GM18870 (cell line): ENCODE results near the gene GLIPR1.
"Not testable (repeated sequence)": the region's sequence is repeated elsewhere in the genome, so short reads cannot be mapped to it uniquely, and the experiment has no call there.

Experiments
- ATAC-seq: cut with Tn5 transposase; IDR thresholded peaks from one replicate; pipeline ENCODE4 v1.9.1; 2021; ENCODE audit warnings: moderate library complexity; ENCODE audit not compliant: unreplicated experiment

GLIPR1 gene

GRCh38 chr12:75480469-75480949 is at the start of gene GLIPR1:
GLIPR1 (plus strand) TSS chr12:75480755; CDS start chr12:75480881, 126 bp downstream.
- peak; percentile 91 for ATAC-seq

GRCh38 chr12:75432924-75433323 is 47.6 kb upstream of the GLIPR1 start:
- ATAC-seq = no peak

DNA sequence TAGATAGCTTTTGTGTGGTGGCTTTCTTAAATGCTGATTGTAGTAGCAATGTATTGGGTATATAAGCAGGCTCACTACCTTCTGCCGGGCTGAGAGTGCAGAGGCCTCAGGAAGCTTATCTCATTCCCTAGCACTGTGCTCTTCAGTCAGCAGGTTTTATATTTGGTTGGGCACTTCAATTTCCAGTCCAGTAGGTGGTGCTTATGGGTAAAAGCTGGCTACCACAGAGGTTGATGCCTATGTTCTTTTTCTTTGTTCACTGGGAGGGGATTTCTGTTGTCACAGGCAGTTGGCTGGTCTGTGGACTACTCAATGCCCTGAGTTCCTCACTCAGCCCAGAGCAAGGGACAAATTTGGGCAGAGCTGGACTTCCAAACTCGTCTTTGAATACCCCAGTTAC is 43.0 kb upstream of the GLIPR1 start:
- no peak for ATAC-seq

- ATAC-seq = no peak
These were observed 42.3 kb upstream of the GLIPR1 start for GRCh38 chr12:75438059-75438754.

DNA sequence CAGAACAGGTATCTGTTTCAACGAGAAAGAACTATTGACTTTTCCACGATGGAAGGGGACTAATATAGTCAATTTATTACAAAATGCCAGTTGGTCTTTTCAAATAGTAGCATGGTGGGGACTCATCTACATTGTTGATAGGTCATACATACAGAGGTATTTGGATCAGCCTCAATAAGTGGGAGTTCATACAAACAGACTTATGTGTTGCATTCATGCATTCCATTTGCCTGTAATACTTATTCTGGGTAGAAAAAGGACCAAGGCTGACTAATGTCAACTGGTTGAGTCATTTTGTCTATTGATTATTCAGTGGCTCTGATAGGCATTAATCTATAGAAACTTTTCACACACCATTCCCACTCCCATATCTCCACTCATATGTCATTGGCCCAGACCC is 41.5 kb upstream of the GLIPR1 start:
- no peak for ATAC-seq

GRCh38 chr12:75439930-75440329 is 40.6 kb upstream of the GLIPR1 start:
- no peak for ATAC-seq

DNA sequence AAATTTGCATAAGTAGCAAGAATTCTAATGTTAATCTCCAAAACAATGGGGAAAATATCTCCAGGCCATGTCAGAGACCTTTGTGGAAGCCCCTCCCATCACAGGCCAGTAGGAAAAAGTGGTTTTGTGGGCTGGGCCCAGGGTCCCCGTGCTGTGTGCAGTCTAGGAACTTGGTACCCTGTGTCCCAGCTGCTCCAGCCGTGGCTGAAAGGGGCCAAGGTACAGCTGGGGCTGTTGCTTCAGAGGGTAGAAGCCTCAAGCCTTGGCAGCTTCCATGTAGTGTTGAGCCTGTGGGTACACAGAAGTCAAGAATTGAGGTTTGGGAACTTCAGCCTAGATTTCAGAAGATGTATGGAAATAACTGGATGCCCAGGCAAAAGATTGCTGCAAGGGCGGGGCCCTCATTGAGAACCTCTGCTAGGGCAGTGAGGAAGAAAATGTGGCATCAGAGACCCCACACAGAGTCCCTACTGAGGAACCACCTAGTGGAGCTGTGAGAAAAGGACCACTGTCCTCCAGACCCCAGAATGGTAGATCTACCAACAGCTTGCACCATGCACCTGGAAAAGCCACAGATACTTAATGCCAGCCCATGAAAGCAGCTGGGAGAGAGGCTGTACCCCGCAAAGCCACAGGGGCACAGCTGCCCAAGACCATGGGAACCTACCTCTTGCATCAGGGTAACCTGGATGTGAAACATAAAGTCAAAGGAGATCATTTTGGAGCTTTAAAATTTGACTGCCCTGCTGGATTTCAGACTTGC is 38.7 kb upstream of the GLIPR1 start:
- ATAC-seq = not testable (repeated sequence)

GRCh38 chr12:75442454-75442853 is 38.1 kb upstream of the GLIPR1 start:
- ATAC-seq = not testable (repeated sequence)

- ATAC-seq = no peak
These were observed 36.8 kb upstream of the GLIPR1 start for GRCh38 chr12:75443709-75444108.

DNA sequence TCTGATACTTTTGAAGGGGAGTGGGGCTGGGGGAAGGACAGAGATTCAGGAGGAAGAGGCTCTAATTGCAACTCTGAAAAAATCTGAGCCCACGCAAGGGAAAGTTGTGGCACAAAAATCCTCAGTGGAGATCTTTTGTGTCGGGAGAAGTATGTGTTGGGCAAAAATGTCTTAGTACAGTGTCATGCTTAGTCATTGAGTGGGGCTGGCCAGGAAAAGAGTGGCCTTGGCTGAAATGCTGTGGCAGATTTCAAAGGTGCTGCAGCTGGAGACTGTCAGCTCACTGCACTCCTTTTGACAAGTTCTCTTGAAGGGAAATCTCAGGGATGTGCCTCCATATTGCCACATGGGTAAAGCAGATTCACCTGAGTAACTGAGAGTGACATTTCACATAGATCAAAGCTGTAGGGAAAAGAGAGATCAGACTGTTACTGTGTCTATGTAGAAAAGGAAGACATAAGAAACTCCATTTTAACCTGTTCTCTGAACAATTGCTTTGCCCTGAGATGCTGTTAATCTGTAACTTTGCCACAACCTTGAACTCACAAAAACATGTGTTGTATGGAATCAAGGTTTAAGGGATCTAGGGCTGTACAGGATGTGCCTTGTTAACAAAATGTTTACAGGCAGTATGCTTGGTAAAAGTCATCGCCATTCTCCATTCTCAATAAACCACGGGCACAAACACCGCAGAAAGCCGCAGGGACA is 36.0 kb upstream of the GLIPR1 start:
- no peak for ATAC-seq

- ATAC-seq = not testable (repeated sequence)
These were observed 35.4 kb upstream of the GLIPR1 start for GRCh38 chr12:75445137-75445507.

DNA sequence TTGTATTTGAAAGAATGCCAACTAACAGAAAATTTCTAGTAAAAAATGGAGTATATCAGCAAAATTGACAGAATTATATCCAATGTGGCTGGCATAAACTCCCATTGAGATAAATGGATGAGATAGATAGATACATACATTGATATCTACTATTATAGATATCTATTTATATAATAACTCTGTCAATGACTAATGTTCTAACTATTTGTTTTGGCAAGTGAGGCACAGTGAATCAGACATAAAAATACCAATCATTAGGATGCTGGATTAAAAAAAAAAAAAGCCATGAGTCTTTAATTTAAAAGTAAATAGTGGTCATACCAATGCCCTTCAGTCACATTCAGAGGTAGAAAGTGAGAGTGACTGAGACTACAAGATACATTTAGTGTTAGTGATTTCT is 33.7 kb upstream of the GLIPR1 start:
- no peak for ATAC-seq

DNA sequence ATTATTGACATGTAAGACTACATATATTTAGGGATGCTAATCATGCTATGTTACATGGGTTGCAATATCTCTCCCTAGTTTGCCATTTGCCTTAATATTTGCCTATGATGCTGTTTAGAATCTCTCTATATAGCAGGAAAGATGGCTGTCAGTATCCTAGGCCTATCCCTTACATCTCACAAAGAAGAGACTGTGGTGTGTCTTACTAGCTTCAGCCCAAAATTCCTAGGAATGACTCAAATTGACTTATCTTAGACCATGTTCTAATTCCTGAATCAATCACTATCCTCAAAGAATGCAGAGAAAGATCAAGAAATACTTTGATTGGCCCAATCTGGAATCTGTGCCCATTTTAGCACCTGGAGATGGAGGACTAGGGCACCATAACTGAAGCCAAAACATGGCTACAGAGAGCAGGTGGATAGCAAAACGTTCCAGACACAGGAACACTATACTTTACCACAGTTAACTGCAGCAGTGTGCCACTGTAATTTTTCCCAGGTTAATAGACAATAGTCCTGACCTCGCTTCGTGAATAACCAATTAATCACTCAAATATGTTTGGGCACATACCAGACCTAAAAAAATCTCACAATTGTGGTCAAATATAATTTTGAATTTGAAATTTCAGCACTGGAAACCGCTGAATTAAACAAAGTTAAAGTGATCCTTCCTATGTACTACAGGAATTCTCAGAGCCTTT is 32.7 kb upstream of the GLIPR1 start:
- ATAC-seq = no peak

- no peak for ATAC-seq
These were observed 27.8 kb upstream of the GLIPR1 start for GRCh38 chr12:75452675-75453330.

- no peak for ATAC-seq
These were observed 24.7 kb upstream of the GLIPR1 start for GRCh38 chr12:75455839-75456238.

GRCh38 chr12:75457191-75457590 is 23.4 kb upstream of the GLIPR1 start:
- no peak for ATAC-seq

GRCh38 chr12:75457866-75458265 is 22.7 kb upstream of the GLIPR1 start:
- not testable (repeated sequence) for ATAC-seq

GRCh38 chr12:75459755-75460154 is 20.8 kb upstream of the GLIPR1 start:
- ATAC-seq = no peak

DNA sequence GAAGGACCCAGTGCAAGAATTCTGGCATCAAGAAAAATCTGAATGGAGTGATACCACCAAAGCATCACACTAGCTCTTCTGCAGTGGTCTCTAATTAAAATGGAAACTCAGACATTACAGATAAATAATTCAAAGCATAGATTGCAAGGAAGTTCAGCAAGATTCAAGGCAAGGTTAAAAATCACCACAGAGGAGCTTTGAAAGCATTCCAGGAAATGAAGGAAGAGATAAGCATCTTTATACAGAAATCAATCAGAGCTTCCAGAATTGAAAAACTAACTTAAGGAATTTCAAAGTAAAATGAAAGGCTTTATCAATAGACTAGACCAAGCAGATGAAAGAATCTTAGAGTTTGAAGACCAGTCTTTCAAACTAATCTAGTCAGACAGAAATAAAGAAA is 20.4 kb upstream of the GLIPR1 start:
- no peak for ATAC-seq
